NAMALWA (cell line): ENCODE results near the gene NXPE1.

Source experiments
- DNase-seq: peaks from one replicate; pipeline ENCODE4 v3.0.0-alpha.2; 2015; ENCODE audit warnings: low spot score

NXPE1 gene

GRCh38 chr11:114562166-114562916 is 2.7 kb upstream of the NXPE1 start:
- DNase-seq = no peak

- DNase-seq = no peak
Measured at GRCh38 chr11:114556135-114556534, 3.5 kb downstream of the NXPE1 start.

- no peak for DNase-seq
Measured at GRCh38 chr11:114553642-114554041, 6.0 kb downstream of the NXPE1 start.

- DNase-seq = no peak
Measured at GRCh38 chr11:114551060-114551459, 8.6 kb downstream of the NXPE1 start.

GRCh38 chr11:114525682-114526081 is 34.0 kb downstream of the NXPE1 start:
- no peak for DNase-seq

- DNase-seq = no peak
Measured at GRCh38 chr11:114524122-114524521, 35.6 kb downstream of the NXPE1 start.

- no peak for DNase-seq
Measured at GRCh38 chr11:114522818-114523217, 36.9 kb downstream of the NXPE1 start.

- DNase-seq = no peak
Measured at GRCh38 chr11:114511538-114511937, 48.1 kb downstream of the NXPE1 start.

- no peak for DNase-seq
Measured at GRCh38 chr11:114511079-114511478, 48.6 kb downstream of the NXPE1 start.

- DNase-seq = no peak
Measured at GRCh38 chr11:114501901-114502300, 57.8 kb downstream of the NXPE1 start.

- no peak for DNase-seq
Measured at GRCh38 chr11:114499756-114500155, 59.9 kb downstream of the NXPE1 start.

- DNase-seq = peak; percentile 9
Measured at GRCh38 chr11:114496915-114497314, 62.8 kb downstream of the NXPE1 start.

GRCh38 chr11:114483929-114484328 is 75.8 kb downstream of the NXPE1 start:
- DNase-seq = no peak

GRCh38 chr11:114482114-114482513 is 77.6 kb downstream of the NXPE1 start:
- no peak for DNase-seq

GRCh38 chr11:114479331-114479730 is 80.3 kb downstream of the NXPE1 start:
- DNase-seq = no peak

- DNase-seq = no peak
Measured at GRCh38 chr11:114478768-114479167, 80.9 kb downstream of the NXPE1 start.

- no peak for DNase-seq
Measured at GRCh38 chr11:114478001-114478410, 81.7 kb downstream of the NXPE1 start.

- no peak for DNase-seq
Measured at GRCh38 chr11:114472661-114473060, 87.0 kb downstream of the NXPE1 start.
